SIG-M5 (cell line): ENCODE measurements around the gene LBH.

Source experiments
- DNase-seq: peaks from one replicate; lab custom pipeline; 2025; lab: John Stamatoyannopoulos, UW

The LBH gene

GRCh38 chr2:30217644-30218337 is 13.5 kb upstream of the LBH start:
- DNase-seq: no peak

- no peak for DNase-seq
Measured at GRCh38 chr2:30218338-30218713, 13.0 kb upstream of the LBH start.

GRCh38 chr2:30218814-30219213 is 12.5 kb upstream of the LBH start:
- DNase-seq: no peak

GRCh38 chr2:30219886-30220875 is 11.2 kb upstream of the LBH start:
- DNase-seq: no peak

GRCh38 chr2:30221531-30221930 is 9.8 kb upstream of the LBH start:
- no peak for DNase-seq

GRCh38 chr2:30222031-30222430 is 9.3 kb upstream of the LBH start:
- no peak for DNase-seq

GRCh38 chr2:30222636-30223360 is 8.5 kb upstream of the LBH start:
- no peak for DNase-seq

DNA sequence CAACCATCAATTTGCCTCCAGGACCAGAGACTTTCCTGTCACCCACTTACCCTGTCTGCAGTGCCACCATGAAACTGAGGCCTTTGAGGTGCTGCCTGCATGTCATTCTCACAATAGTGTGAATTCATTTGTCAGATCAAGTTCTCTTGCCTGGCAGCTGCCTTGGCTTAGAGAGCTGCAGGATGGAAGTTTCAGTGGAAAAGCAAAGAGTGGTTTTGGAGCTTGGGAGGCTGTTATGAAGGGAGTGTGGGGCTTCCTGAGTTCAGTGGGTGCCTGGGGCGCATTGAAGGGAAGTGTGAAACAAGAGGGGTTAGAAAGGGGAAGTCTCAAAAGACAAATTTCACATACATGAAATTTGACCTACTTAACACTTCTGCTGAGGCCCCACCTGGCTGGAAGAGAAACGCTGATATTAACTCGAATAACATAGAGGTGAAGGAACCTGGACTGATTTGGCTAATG is 7.9 kb upstream of the LBH start:
- no peak for DNase-seq

GRCh38 chr2:30224151-30224550 is 7.2 kb upstream of the LBH start:
- DNase-seq: no peak

DNA sequence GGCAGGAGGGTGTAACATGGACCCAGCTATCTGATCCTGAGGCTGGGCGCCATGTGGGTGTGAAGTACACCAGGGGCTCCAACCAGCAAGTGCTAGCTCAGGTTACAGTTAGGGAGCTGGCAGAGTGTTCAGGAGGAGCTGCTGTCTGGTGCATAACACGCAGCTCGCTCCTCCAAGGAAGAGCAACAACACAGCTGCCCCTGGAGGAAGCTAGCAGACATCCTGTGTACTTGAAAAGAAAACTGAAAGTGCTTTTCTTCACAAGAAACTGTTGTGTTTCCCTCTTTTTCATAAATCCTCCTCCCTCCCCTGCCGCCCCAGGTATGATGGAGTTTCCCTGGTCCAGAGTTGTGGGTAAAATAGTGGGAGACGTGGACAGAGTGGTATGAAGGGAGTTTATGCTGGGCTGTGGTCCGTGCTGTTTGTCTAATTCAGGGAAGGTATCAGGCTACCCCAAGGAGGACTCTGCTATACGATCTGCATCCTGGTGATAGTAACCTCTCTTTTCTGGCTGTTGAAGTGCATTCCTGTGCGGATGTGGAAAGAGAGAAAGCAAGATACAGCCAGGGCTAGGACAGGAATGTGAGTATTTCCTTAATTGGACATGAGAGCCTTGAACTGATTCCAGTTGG is 6.1 kb upstream of the LBH start:
- DNase-seq: no peak

GRCh38 chr2:30226144-30227032 is 4.9 kb upstream of the LBH start:
- DNase-seq: no peak

DNA sequence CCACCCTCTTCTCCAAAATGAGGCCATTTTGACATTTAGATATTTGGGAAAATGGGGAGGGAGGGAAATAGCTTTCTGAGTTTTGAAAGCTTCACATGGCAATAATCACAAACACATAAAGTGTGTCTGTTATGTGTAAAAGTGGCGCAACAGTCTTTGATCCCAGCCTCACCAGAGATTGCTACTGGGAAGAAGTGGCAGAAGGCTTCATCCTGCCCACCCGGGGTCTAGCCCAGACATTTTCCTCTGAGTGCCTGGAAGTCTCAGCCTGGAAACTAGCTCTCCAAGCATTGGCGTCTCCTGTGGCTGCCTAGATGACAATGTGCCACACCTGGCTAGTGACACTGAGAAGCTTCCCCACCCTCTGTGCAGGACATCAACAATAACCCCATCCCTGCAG is 1.7 kb upstream of the LBH start:
- no peak for DNase-seq

DNA sequence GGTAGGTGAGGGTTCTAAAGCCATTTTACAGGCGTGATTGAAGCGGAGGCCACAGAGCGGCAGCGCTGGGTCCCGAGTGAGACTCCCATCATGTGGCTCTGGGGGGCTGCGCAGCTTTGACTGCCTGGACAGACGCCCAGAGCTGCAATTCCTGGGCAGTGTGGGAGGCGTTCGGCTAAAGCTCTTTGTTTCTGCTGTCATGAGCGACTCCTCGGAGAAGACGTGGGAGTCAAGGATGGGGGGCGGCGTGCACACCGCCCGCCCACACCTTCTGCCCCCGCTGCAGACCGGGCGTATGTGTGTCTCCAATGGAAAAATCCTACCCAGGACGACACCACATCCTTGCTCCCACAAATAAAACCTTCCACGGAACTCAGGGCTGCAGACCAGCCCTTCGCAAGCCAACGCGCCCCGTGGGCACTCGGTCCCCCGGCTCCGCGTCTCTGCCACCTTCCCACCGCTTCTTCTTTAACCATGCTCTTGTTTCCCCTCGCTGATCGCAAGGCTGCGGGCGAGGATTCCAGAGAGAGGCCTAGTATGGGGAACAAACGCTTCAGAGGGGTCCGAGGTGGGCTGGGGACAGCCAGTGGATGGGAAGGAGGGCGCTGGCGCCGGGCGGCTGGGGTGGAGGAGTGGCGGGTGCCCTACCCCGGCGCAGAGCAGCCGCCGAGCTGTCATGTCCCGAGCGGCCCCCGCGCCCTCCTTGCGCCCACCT is 680 bp upstream of the LBH start:
- DNase-seq: no peak

GRCh38 chr2:30231996-30232800 is 864 bp downstream of the LBH start:
- DNase-seq: no peak

GRCh38 chr2:30232801-30233130 is 1.4 kb downstream of the LBH start:
- DNase-seq: no peak

- DNase-seq: no peak
Measured at GRCh38 chr2:30233271-30234009, 2.1 kb downstream of the LBH start.

DNA sequence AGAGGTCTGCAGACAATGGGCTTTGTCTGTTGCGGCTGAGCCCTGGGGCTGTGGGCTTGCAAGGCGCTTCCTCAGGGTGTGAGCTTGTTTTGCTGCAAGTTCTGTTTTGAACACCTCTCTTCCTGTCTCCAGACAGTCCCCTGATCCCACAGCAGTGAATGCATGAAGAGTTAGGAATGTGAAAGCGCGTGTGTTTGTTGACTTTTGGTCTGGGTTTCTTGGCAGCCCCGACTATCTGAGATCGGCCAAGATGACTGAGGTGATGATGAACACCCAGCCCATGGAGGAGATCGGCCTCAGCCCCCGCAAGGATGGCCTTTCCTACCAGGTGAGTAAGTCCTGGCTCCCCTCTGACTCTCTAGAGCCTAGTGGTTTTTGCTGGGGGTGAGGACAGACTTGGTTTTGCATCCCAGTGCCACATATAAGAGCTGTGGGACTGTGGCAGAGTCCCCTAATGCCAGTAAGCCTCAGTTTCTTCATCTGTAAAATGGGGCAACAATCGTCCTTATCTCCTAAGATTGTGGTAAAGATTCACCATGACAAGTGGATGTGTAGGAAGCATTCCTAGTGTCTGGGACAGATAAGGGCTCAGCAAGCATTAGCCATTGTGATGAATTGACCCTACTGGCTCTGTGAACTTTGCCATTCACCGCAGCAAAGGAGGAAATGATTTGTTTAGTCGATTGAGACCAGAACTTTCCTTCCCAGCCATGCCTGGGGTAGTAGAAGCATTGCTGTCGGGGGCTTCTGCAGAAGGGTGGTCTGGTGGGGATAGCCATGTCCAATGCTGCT is 3.0 kb downstream of the LBH start:
- no peak for DNase-seq

GRCh38 chr2:30235008-30235655 is 3.8 kb downstream of the LBH start:
- no peak for DNase-seq
